ENCODE results near the gene TCF4.
A peak's percentile ranks its signal among the peaks of the same experiment; 100 is the strongest.

The TCF4 gene

GRCh38 chr18:55320424-55321264, 267.3 kb downstream of the TCF4 start:
- no peak for DNase-seq (ENCODE audit: low read depth)

- DNase-seq (ENCODE audit: low read depth), result peak; percentile 70
Observed at GRCh38 chr18:55319459-55320193, 268.4 kb downstream of the TCF4 start.

GRCh38 chr18:55318951-55319441, 269.0 kb downstream of the TCF4 start:
- DNase-seq (ENCODE audit: low read depth), result peak; percentile 71

GRCh38 chr18:55317864-55318263, 270.1 kb downstream of the TCF4 start:
- DNase-seq (ENCODE audit: low read depth), result no peak

- no peak for DNase-seq (ENCODE audit: low read depth)
Observed at GRCh38 chr18:55317324-55317723, 270.7 kb downstream of the TCF4 start.

GRCh38 chr18:55316486-55317184, 271.4 kb downstream of the TCF4 start:
- no peak for DNase-seq (ENCODE audit: low read depth)

- no peak for DNase-seq (ENCODE audit: low read depth)
Observed at GRCh38 chr18:55314615-55315237, 273.3 kb downstream of the TCF4 start.

- DNase-seq (ENCODE audit: low read depth), result no peak
Observed at GRCh38 chr18:55314031-55314430, 274.0 kb downstream of the TCF4 start.

GRCh38 chr18:55310863-55311262, 277.1 kb downstream of the TCF4 start:
- DNase-seq (ENCODE audit: low read depth), result no peak

- DNase-seq (ENCODE audit: low read depth), result no peak
Observed at GRCh38 chr18:55310044-55310676, 277.8 kb downstream of the TCF4 start.

- no peak for DNase-seq (ENCODE audit: low read depth)
Observed at GRCh38 chr18:55309249-55309648, 278.7 kb downstream of the TCF4 start.

- DNase-seq (ENCODE audit: low read depth), result no peak
Observed at GRCh38 chr18:55307505-55307904, 280.5 kb downstream of the TCF4 start.

- DNase-seq (ENCODE audit: low read depth), result no peak
Observed at GRCh38 chr18:55306359-55307024, 281.5 kb downstream of the TCF4 start.

- no peak for DNase-seq (ENCODE audit: low read depth)
Observed at GRCh38 chr18:55302167-55302833, 285.7 kb downstream of the TCF4 start.

GRCh38 chr18:55301824-55302166, 286.2 kb downstream of the TCF4 start:
- DNase-seq (ENCODE audit: low read depth), result no peak

GRCh38 chr18:55300936-55301531, 287.0 kb downstream of the TCF4 start:
- peak; percentile 74 for DNase-seq (ENCODE audit: low read depth)

GRCh38 chr18:55300421-55300935, 287.5 kb downstream of the TCF4 start:
- DNase-seq (ENCODE audit: low read depth), result peak; percentile 94

- no peak for DNase-seq (ENCODE audit: low read depth)
Observed at GRCh38 chr18:55296778-55297177, 291.2 kb downstream of the TCF4 start.

- DNase-seq (ENCODE audit: low read depth), result no peak
Observed at GRCh38 chr18:55296115-55296514, 291.9 kb downstream of the TCF4 start.

GRCh38 chr18:55290898-55291297, 297.1 kb downstream of the TCF4 start:
- DNase-seq (ENCODE audit: low read depth), result no peak

All from fibroblast of gingiva (primary cell).